HEK293T (cell line): ENCODE results near the gene DUSP3.

Experiments used
- BHLHE40 ChIP-seq: fragments of 450-650 bp; IDR thresholded peaks from 2 replicates; pipeline ENCODE4 v1.6.1; 2016; ENCODE audit warnings: mild to moderate bottlenecking, moderate library complexity, borderline replicate concordance
- CTBP1 ChIP-seq: fragments of 450-650 bp; IDR thresholded peaks from 2 replicates; pipeline ENCODE4 v1.6.1; 2016; ENCODE audit warnings: borderline replicate concordance
- ELF4 ChIP-seq: fragments of 450-650 bp; IDR thresholded peaks from 2 replicates; pipeline ENCODE4 v1.6.1; 2017; ENCODE audit warnings: antibody characterized with exemption
- FOXA1 ChIP-seq: fragments of 450-650 bp; IDR thresholded peaks from 2 replicates; pipeline ENCODE4 v1.6.1; 2016; ENCODE audit warnings: mild to moderate bottlenecking
- FOXK2 ChIP-seq: fragments of 450-650 bp; IDR thresholded peaks from 2 replicates; pipeline ENCODE4 v1.6.1; 2016; ENCODE audit warnings: mild to moderate bottlenecking
- FOXM1 ChIP-seq: fragments of 450-650 bp; IDR thresholded peaks from 2 replicates; pipeline ENCODE4 v1.6.1; 2017; ENCODE audit warnings: mild to moderate bottlenecking, borderline replicate concordance
- HDGF ChIP-seq: fragments of 450-650 bp; IDR thresholded peaks from 2 replicates; pipeline ENCODE4 v1.6.1; 2017; ENCODE audit warnings: antibody characterized with exemption, borderline replicate concordance
- LEF1 ChIP-seq: fragments of 450-650 bp; IDR thresholded peaks from 2 replicates; pipeline ENCODE4 v1.6.1; 2017; ENCODE audit warnings: mild to moderate bottlenecking, borderline replicate concordance
- NFRKB ChIP-seq: fragments of 450-650 bp; IDR thresholded peaks from 2 replicates; pipeline ENCODE4 v1.6.1; 2016; ENCODE audit warnings: mild to moderate bottlenecking, moderate library complexity
- SP1 ChIP-seq: fragments of 450-650 bp; IDR thresholded peaks from 2 replicates; pipeline ENCODE4 v1.6.1; 2017
- SUZ12 ChIP-seq: fragments of 450-650 bp; IDR thresholded peaks from 2 replicates; pipeline ENCODE4 v1.6.1; 2016; ENCODE audit warnings: mild to moderate bottlenecking
- TARDBP ChIP-seq: fragments of 450-650 bp; IDR thresholded peaks from 2 replicates; pipeline ENCODE4 v1.6.1; 2016
- ZNF384 ChIP-seq: fragments of 450-650 bp; IDR thresholded peaks from 2 replicates; pipeline ENCODE4 v1.6.1; 2016

DNA sequence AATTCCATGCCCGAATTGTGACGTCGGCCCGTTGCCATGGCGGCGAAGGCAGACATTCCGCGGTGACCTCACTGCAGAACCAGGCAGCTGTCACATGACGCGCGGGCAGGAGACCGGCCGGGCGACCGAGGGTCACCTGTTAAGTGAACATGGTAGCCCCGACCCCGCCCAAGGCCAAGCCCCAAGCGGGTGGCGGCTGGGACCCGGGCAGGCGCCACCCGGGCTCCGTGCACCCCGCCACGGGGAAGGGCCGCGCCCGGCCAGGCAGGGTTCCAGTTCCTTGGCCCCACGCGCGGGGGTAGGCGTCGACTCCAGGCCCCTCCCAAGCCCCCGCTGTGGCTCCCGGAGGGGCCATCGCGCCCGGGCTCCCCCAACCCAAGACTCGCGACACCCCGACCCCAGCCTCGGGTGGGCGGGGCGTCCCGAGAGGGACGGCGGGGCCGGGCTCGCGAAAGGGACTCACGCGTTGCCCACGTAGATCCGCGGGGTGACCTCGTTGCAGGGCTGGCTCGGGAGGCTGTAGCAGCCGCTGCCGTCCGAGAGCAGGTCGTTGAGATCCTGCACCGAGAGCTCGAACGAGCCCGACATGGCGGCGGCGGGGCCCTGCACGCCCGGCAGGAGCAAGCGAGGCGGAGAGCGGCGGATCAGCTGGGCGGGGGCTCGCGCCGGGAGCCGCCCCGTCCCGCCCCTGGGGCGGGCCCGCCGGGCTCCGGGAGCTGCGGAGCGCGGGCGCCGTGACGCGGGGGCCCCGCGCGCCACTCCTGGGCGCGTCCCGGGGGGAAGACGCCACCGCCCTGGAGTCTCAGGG is at the start of gene DUSP3:
- TF ChIP-seq ELF4 (0 out of 2 replicates have a peak, but pooled peaks have one; percentile 26), LEF1 (peak; percentile 32; the same call in 1 of the 2 replicates), BHLHE40 (no peak), TARDBP (no peak), FOXM1 (peak; percentile 77; the same call in 1 of the 2 replicates), NFRKB (no peak), CTBP1 (no peak), SUZ12 (no peak), SP1 (no peak), ZNF384 (no peak), FOXK2 (no peak), FOXA1 (no peak), HDGF (no peak)
